ENCODE data around the gene TMEM239.

DNA sequence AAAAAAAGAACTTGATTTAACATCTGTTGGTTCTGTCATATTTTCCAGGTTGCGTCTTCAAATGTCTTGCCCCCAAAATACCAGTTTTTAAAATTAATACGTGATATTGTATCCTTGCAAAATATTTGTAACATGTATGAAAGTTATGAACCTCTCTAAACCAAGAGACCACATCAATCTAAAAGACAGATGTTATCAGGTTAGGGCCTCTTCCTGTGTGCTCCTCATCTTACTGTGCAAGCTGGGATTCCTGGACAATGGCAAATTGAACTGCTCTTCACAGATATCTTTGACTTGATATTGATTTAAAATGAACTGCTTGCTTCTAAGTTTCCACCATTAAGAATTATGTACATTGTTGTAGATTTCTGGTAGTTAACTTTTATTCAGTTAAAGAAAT is 9.6 kb downstream of the TMEM239 start:
- TF ChIP-seq, protein P1, sequence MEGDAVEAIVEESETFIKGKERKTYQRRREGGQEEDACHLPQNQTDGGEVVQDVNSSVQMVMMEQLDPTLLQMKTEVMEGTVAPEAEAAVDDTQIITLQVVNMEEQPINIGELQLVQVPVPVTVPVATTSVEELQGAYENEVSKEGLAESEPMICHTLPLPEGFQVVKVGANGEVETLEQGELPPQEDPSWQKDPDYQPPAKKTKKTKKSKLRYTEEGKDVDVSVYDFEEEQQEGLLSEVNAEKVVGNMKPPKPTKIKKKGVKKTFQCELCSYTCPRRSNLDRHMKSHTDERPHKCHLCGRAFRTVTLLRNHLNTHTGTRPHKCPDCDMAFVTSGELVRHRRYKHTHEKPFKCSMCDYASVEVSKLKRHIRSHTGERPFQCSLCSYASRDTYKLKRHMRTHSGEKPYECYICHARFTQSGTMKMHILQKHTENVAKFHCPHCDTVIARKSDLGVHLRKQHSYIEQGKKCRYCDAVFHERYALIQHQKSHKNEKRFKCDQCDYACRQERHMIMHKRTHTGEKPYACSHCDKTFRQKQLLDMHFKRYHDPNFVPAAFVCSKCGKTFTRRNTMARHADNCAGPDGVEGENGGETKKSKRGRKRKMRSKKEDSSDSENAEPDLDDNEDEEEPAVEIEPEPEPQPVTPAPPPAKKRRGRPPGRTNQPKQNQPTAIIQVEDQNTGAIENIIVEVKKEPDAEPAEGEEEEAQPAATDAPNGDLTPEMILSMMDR (IDR thresholded peaks at IDR 0.05) = no peak
- no peak for TF ChIP-seq POLR2A (IDR thresholded peaks at IDR 0.05)
- no peak for TF ChIP-seq POLR2AphosphoS5 (IDR thresholded peaks at IDR 0.05)
